GM19468 (cell line): ENCODE measurements around the gene OR2J2.
"Not testable (repeated sequence)": the region's sequence is repeated elsewhere in the genome, so short reads cannot be mapped to it uniquely, and the experiment has no call there.

ENCODE experiments used
- ATAC-seq: cut with Tn5 transposase; IDR thresholded peaks from one replicate; pipeline ENCODE4 v1.9.1; 2021; ENCODE audit warnings: mild to moderate bottlenecking, moderate library complexity, moderate number of reproducible peaks; ENCODE audit not compliant: unreplicated experiment; ENCODE audit errors: extremely low read depth

The OR2J2 gene

DNA sequence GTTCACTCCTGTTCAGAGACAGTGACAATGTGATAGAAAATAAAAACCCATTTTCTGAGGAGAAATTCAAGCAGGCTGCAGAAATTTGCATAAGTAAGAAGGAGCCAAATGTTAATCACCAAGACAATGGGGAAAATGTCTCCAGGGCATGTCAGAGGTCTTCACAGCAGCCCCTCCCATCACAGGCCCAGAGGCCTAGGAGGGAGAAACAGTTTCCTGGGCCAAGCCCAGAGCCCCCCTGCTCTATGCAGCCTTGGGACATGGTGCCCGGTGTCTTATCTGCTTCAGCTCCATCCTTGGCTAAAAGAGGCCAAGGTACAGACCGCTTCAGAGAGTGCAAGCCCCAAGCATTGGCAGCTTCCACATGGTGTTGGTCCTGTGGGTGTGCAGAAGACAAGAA lies 46.5 kb downstream of the OR2J2 start:
- not testable (repeated sequence) for ATAC-seq

DNA sequence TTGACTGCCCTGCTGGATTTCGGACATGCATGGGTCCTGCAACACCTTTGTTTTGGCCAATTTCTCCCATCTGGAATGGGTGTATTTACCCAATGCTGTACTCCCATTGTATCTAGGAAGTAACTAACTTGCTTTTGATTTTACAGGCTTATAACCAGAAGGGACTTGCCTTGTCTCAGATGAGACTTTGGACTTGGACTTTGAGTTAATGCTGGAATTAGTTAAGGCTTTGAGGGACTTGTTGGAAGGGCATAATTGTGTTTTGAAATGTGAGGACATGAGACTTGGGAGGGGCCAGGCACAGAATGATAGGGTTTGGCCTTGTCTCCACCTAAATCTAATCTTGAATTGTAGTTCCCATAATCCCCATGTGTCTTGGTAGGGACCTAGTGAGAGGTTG lies 47.3 kb downstream of the OR2J2 start:
- ATAC-seq, result not testable (repeated sequence)
